ENCODE data around the gene F12. TPM values are rescaled to one million over a fixed set of nuclear protein-coding genes. Genes with fewer than 3 reads are reported as not detected.

Gene F12
- total RNA-seq, 4 donors from 2014 or later, result 0.27 to 0.89 TPM; not detected in 2

DNA sequence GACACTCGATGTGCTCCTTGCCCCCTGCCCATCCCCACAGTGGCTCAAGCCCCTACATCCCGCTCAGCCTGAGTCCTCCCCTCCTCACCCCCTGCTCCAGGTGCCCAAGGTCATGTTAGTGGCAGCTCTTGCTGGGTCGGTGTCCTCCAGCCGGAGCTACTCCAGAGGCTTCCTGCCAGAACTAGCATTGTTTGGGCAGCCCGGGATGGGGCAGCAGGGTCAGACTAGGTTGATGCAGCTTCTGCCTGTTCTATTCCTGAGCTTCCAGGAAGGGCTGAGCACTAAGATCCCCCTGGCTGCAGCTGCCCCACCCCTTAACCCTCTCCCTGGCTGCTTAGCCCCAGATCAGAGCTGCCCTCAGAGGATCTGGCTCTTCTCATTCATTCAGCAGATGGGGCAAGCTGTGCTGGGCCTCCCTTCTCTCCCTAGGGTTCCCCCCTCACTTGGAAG, 51.0 kb downstream of the F12 start:
- Histone ChIP-seq H3K4me1 (peaks cover 0 to 14% (median 8%) of the 10 kb centered on the region in 3 donors), H3K9me3 (no peaks in the 10 kb centered on the region), H3K27ac (peak overlapping the region in 1 of 4 donors; percentile 44), H3K4me3 (peak overlapping the region in 1 of 2 donors; percentile 47), H3K36me3 (no peaks in the 10 kb centered on the region), H3K27me3 (peaks cover 12% of the 10 kb centered on the region)
- TF ChIP-seq EP300 (IDR thresholded peaks at IDR 0.05), result no peak
- no peak for TF ChIP-seq POLR2AphosphoS5 (IDR thresholded peaks at IDR 0.05)
- TF ChIP-seq, protein P1, sequence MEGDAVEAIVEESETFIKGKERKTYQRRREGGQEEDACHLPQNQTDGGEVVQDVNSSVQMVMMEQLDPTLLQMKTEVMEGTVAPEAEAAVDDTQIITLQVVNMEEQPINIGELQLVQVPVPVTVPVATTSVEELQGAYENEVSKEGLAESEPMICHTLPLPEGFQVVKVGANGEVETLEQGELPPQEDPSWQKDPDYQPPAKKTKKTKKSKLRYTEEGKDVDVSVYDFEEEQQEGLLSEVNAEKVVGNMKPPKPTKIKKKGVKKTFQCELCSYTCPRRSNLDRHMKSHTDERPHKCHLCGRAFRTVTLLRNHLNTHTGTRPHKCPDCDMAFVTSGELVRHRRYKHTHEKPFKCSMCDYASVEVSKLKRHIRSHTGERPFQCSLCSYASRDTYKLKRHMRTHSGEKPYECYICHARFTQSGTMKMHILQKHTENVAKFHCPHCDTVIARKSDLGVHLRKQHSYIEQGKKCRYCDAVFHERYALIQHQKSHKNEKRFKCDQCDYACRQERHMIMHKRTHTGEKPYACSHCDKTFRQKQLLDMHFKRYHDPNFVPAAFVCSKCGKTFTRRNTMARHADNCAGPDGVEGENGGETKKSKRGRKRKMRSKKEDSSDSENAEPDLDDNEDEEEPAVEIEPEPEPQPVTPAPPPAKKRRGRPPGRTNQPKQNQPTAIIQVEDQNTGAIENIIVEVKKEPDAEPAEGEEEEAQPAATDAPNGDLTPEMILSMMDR (IDR thresholded peaks at IDR 0.05), result no peak
- no peak for TF ChIP-seq POLR2A (IDR thresholded peaks at IDR 0.05)
- WGBS, 2 donors (ENCODE audit: low coverage in 1 of 2), result 53% methylated on average over 4 of the region's 5 CpGs; no CpG with 5 or more reads in 1 of the 2 donors
- no peak for ATAC-seq

DNA sequence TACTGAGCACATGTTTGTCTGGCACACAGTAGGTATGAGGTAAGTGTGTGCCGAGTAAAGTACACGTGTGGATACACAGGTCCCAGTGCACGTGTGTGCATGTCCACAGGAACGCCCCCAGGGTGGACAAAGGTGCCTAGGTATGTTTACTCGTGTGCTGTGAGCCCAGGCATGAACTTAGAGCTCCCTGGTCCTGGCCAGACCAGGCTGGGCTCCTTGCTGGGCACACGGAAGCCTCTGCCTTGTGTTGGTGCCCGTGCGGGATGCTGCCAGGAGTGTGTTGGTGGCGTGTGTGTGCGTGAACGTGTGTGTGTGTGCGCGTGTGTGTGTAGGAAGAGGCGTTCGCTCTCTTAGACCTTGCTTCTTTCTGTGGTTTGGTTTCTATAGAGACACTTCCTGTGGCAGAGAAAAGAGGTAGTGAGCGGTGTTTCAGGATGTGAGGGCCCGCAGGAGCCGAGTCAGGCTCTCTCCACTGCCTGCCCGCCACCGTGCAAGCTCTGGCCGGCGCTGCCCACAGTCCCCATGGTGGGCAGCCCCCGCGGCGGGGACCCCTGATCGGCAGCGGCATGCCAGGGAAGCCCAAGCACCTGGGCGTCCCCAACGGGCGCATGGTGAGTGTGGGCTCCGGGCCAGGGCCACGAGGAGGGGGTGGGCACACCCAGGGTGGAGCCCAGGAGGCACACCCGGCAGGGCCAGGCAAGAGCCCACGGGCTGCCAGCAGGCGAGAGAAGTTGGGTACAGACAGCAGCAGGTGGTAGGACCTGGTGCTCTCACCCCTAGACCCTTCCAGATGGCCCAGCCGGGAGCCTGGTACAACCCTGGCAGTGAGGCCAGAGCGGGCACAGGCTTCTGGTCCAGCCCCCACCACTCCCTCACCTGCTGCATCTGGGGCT, 51.7 kb downstream of the F12 start, which contains the start of gene RGS14:
RGS14 (plus strand) TSS at position 466 of the 893 bp plus-strand sequence; CDS start at position 567, 101 bp downstream.
- H3K4me1 ChIP-seq, result peaks cover 0 to 7% (median under 1%) of the 10 kb centered on the region in 3 donors
- peaks cover 12% of the 10 kb centered on the region for H3K27me3 ChIP-seq
- no peaks in the 10 kb centered on the region for H3K36me3 ChIP-seq
- 36 to 43% methylated on average over 4 to 5 of the region's 37 CpGs for WGBS, 2 donors (ENCODE audit: low coverage in 1 of 2)
- H3K9me3 ChIP-seq, result no peaks in the 10 kb centered on the region
- ATAC-seq, result peak; percentile 56
- no peak for TF ChIP-seq EP300 (IDR thresholded peaks at IDR 0.05)
- no peak for TF ChIP-seq POLR2AphosphoS5 (IDR thresholded peaks at IDR 0.05)
- no peak for TF ChIP-seq POLR2A (IDR thresholded peaks at IDR 0.05)
- TF ChIP-seq, protein P1 (IDR thresholded peaks at IDR 0.05), result no peak
- H3K27ac ChIP-seq, result peak within 1 kb of the TSS in 2 of 4 donors; percentile 27 to 44
- peak within 1 kb of the TSS in 1 of 2 donors; percentile 47 for H3K4me3 ChIP-seq

DNA sequence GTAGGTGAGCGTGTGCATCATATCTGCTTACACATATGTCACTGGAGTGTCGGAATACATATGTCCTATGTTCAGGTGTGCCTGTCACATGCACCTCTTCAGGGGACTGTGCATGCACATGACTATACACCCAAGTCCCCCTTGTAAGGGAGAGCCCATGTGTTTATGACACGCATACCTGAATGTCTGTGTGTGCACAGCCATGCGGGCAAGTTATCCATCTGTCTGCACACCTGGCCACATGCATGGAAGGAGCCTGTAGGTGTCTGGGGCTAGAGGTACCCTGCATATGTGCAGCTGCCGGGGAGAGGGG, 52.3 kb downstream of the F12 start:
- H3K27ac ChIP-seq, result no peak overlapping the region
- H3K4me3 ChIP-seq, result no peak overlapping the region
- H3K27me3 ChIP-seq, result peaks cover 12% of the 10 kb centered on the region
- H3K36me3 ChIP-seq, result no peaks in the 10 kb centered on the region
- no peak for ATAC-seq
- H3K9me3 ChIP-seq, result no peaks in the 10 kb centered on the region
- TF ChIP-seq POLR2A (IDR thresholded peaks at IDR 0.05) (no peak), POLR2AphosphoS5 (IDR thresholded peaks at IDR 0.05) (no peak), EP300 (IDR thresholded peaks at IDR 0.05) (no peak)
- TF ChIP-seq, protein P1 (IDR thresholded peaks at IDR 0.05), result no peak
- peaks cover 0 to 5% (median 0%) of the 10 kb centered on the region in 3 donors for H3K4me1 ChIP-seq
- 71 to 80% methylated on average over 1 of the region's 5 CpGs for WGBS, 2 donors (ENCODE audit: low coverage in 1 of 2)

DNA sequence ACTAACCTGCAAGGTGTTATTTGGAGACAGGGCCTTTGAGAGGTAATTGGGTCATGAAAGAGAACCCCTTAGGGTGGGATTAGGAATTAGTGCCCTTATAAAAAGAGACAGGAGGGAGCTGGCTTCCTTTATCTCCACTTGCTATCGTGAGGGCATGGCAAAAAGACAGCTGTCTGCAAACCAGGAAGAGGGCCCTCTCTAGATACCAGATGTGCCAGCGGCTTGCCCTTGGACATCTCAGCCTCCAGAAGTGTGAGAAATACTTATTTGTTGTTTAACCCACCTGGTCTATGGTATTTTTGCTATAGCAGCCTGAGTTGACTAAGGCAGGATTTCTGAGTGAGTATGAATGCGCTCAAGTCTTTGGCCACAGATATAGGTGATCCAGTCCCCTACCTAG, 52.6 kb downstream of the F12 start:
- TF ChIP-seq POLR2A (IDR thresholded peaks at IDR 0.05), result no peak
- TF ChIP-seq, protein P1 (IDR thresholded peaks at IDR 0.05), result no peak
- TF ChIP-seq EP300 (IDR thresholded peaks at IDR 0.05), result no peak
- TF ChIP-seq POLR2AphosphoS5 (IDR thresholded peaks at IDR 0.05), result no peak
- WGBS, 2 donors (ENCODE audit: low coverage in 1 of 2), result 74 to 78% methylated on average over 3 of the region's 3 CpGs
- no peaks in the 10 kb centered on the region for H3K36me3 ChIP-seq
- no peaks in the 10 kb centered on the region for H3K9me3 ChIP-seq
- peaks cover 0 to 7% (median 0%) of the 10 kb centered on the region in 3 donors for H3K4me1 ChIP-seq
- no peak overlapping the region for H3K4me3 ChIP-seq
- ATAC-seq, result no peak
- no peak overlapping the region for H3K27ac ChIP-seq
- H3K27me3 ChIP-seq, result peaks cover 12% of the 10 kb centered on the region

DNA sequence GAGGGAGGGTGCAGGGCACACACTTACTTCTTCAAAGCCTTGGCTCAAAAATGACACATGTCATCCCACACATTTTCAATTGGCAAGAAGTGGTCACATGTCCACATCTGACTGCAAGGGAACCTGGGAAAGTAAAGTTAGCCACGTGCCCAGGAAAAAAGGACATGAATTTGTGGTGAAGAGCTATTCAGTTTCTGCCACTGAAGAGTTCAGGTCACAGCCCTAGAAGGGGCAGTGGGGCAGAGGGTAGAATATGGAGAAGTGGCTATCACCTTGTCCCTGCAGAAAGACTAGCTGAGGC, 53.5 kb downstream of the F12 start:
- TF ChIP-seq EP300 (IDR thresholded peaks at IDR 0.05) (no peak), POLR2A (IDR thresholded peaks at IDR 0.05) (no peak), POLR2AphosphoS5 (IDR thresholded peaks at IDR 0.05) (no peak)
- TF ChIP-seq, protein P1 (IDR thresholded peaks at IDR 0.05), result no peak
- no peaks in the 10 kb centered on the region for H3K9me3 ChIP-seq
- ATAC-seq, result no peak
- H3K4me3 ChIP-seq, result no peak overlapping the region
- H3K4me1 ChIP-seq, result peaks cover 0 to 10% (median 1%) of the 10 kb centered on the region in 3 donors
- H3K36me3 ChIP-seq, result no peaks in the 10 kb centered on the region
- no peak overlapping the region for H3K27ac ChIP-seq
- peaks cover 12% of the 10 kb centered on the region for H3K27me3 ChIP-seq
- WGBS, 2 donors (ENCODE audit: low coverage in 1 of 2), result 0 to 8% methylated on average over 1 of the region's 1 CpG

All from gastroesophageal sphincter (tissue), 4 donors.